ENCODE measurements around the gene TMEM238L. TPM values are rescaled to one million over a fixed set of nuclear protein-coding genes. Genes with fewer than 3 reads are reported as not detected.
"Not testable (repeated sequence)": the region's sequence is repeated elsewhere in the genome, so short reads cannot be mapped to it uniquely, and the experiment has no call there.

The TMEM238L gene, protein sequence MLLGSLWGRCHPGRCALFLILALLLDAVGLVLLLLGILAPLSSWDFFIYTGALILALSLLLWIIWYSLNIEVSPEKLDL
- total RNA-seq, result not detected in 2 replicates

DNA sequence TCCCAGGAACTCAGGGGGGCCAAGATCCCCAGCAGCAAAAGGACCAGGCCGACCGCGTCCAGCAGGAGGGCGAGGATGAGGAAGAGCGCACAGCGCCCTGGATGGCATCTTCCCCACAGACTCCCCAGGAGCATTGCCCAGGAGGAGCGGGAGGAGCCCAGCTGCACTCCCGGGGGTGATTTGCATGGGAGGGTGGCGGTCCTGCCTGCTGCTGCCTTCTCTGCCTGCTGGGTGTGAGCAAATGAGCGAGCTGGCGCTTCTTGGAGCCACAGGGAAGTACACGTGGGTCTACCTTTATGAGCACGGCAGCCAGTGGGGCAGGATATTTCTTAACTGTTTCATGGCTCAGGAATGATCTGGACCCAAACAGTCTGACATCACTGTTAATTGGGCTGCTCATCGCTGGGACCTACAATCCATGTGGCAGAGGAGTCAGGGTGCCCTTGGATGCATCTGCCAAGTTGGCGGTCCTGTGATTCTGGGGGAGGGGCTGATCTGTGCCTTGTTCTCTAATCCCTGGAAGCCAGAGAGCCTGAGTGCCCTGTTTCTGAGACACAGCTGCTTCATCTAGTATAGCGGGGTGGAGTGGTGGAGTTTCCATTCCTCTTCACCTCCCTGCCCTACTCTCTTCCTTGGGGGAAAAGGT, at the start of gene TMEM238L:
Gene TMEM238L, minus strand, starts transcription at position 270 of the 646 bp plus-strand sequence. Its CDS starts 136 bp downstream, at position 134.
- Histone ChIP-seq H3K36me3 (ENCODE audit: control insufficient read depth, insufficient read depth, low read length) (no peaks in the 10 kb centered on the region), H3K27me3 (ENCODE audit: control insufficient read depth, insufficient read depth, low read length) (no peaks in the 10 kb centered on the region), H3K4me3 (ENCODE audit: low read depth, low read length) (no peak within 1 kb of the TSS)
- TF ChIP-seq CTCF (IDR thresholded peaks at IDR 0.05; ENCODE audit: insufficient read depth, low read length, poor library complexity, severe bottlenecking), result no peak
- DNase-seq (ENCODE audit: low read depth), result no peak

DNA sequence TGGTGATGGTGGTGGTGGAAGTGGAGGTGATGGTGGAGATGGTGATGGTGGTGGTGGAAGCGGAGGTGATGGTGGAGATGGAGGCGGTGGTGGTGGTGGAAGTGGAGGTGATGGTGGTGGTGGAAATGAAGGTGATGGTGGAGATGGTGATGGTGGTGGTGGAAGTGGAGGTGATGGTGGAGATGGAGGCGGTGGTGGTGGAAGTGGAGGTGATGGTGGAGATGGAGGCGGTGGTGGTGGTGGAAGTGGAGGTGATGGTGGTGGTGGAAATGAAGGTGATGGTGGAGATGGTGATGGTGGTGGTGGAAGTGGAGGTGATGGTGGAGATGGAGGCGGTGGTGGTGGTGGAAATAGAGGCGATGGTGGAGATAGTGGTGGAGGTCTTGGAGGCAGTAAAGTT, 42.7 kb upstream of the TMEM238L start:
- not testable (repeated sequence) for H3K4me3 ChIP-seq (ENCODE audit: low read depth, low read length); DNase-seq (ENCODE audit: low read depth); H3K36me3 ChIP-seq (ENCODE audit: control insufficient read depth, insufficient read depth, low read length)
- H3K27me3 ChIP-seq (ENCODE audit: control insufficient read depth, insufficient read depth, low read length), result peaks cover 11% of the 10 kb centered on the region

DNA sequence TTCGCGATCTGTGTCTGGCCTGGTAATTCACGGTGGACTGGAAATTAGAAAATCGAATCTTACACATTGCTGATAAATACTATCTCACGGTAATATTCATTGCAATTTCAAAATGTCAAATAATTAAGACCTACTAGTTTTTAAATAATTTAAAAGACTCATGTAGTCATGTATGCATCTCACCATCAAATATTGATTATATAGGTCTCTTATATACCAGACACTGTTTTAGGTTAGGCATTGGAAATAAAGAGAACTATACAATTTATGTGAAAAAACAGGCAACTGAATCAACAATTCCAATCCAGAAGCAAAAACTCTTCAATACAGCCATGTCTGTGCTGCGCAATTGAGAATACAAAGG, 41.5 kb upstream of the TMEM238L start:
- H3K27me3 ChIP-seq (ENCODE audit: control insufficient read depth, insufficient read depth, low read length), result peaks cover 11% of the 10 kb centered on the region
- H3K36me3 ChIP-seq (ENCODE audit: control insufficient read depth, insufficient read depth, low read length), result no peaks in the 10 kb centered on the region
- no peak for TF ChIP-seq CTCF (IDR thresholded peaks at IDR 0.05; ENCODE audit: insufficient read depth, low read length, poor library complexity, severe bottlenecking)
- no peak for DNase-seq (ENCODE audit: low read depth)
- no peak overlapping the region for H3K4me3 ChIP-seq (ENCODE audit: low read depth, low read length)

DNA sequence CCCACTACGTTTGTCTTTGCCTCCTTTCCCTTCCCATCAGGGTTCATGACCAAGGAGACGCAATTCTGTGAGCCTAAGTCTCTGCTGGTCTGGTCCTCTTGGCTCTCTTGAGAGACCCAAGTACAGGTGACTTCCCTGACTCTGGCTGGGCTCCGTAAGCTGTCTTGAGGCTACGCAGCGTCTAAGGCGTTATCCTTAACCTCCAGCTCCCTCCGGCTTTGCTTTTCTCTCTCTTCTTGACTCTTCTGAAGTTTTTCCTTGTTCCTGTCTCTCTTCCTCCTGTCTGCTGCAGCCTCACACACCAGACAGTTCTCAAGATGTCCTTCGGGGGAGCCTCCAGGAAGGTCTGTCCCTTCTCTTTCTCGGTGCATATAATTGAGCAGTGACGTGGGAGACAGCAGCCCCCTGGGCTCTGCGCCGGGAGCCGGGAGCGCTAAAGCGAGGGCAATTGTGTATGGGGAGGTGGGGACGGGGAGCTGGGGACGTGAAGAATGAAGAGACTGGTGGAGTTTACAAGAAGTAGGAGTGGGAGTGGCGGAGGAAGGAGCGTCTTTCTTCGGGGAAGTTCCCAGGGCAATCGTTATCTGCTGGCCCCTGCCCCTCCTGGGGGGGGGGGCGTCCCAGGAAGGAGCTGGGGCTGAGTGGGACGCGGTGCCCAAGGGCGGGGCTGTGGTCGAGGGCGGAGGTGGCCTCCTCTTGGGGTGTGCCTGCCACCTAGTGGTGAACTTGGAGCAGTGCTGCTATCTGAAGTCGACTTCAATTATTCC, 40.9 kb upstream of the TMEM238L start:
- peaks cover 11% of the 10 kb centered on the region for H3K27me3 ChIP-seq (ENCODE audit: control insufficient read depth, insufficient read depth, low read length)
- peak; percentile 91 for TF ChIP-seq CTCF (IDR thresholded peaks at IDR 0.05; ENCODE audit: insufficient read depth, low read length, poor library complexity, severe bottlenecking)
- H3K36me3 ChIP-seq (ENCODE audit: control insufficient read depth, insufficient read depth, low read length), result no peaks in the 10 kb centered on the region
- no peak for DNase-seq (ENCODE audit: low read depth)
- H3K4me3 ChIP-seq (ENCODE audit: low read depth, low read length), result peak overlapping the region; percentile 33

GRCh38 chr17:10843811-10844210, 39.9 kb upstream of the TMEM238L start:
- H3K36me3 ChIP-seq (ENCODE audit: control insufficient read depth, insufficient read depth, low read length), result no peaks in the 10 kb centered on the region
- TF ChIP-seq CTCF (IDR thresholded peaks at IDR 0.05; ENCODE audit: insufficient read depth, low read length, poor library complexity, severe bottlenecking), result no peak
- DNase-seq (ENCODE audit: low read depth), result no peak
- no peak overlapping the region for H3K4me3 ChIP-seq (ENCODE audit: low read depth, low read length)
- H3K27me3 ChIP-seq (ENCODE audit: control insufficient read depth, insufficient read depth, low read length), result peaks cover 11% of the 10 kb centered on the region

DNA sequence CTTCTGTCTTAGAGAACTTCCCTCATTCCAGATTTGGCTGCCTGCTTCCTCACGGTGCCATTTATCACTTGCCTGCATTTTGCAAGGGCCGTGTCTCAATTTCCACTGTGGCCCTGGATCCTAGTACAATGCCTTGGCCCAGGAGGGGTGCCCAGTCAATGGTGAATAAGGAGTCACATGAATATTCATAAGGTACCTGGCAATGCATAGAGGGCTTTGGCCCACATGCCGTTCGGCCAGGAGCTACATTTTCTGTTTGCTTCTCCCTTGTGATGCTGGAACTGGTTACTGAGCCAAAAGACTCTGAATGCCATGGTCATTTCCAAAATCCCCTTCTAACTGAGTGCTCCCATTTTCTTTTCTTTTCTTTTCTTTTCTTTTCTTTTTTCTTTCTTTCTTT, 38.8 kb upstream of the TMEM238L start:
- no peaks in the 10 kb centered on the region for H3K36me3 ChIP-seq (ENCODE audit: control insufficient read depth, insufficient read depth, low read length)
- peaks cover 11% of the 10 kb centered on the region for H3K27me3 ChIP-seq (ENCODE audit: control insufficient read depth, insufficient read depth, low read length)
- DNase-seq (ENCODE audit: low read depth), result no peak
- TF ChIP-seq CTCF (IDR thresholded peaks at IDR 0.05; ENCODE audit: insufficient read depth, low read length, poor library complexity, severe bottlenecking), result no peak
- H3K4me3 ChIP-seq (ENCODE audit: low read depth, low read length), result no peak overlapping the region

Data from kidney epithelial cell (primary cell).